Measurements from ENCODE around the gene ILDR2.

- TF ChIP-seq CTCF (conservative IDR thresholded peaks at IDR 0.05 in 1 of 2, IDR thresholded peaks at IDR 0.05 in 1 of 2; ENCODE audit: low read depth in 1 of 2, low read length in 2 of 2) (no peak), EZH2 (IDR thresholded peaks at IDR 0.05; ENCODE audit: low read length, missing control alignments) (no peak)
Observed at GRCh38 chr1:166859597-166859996, 115.7 kb downstream of the ILDR2 start.
